ENCODE data around the gene RPS16. TPM values are rescaled to one million over a fixed set of nuclear protein-coding genes. Genes with fewer than 3 reads are reported as not detected.
A peak's percentile ranks its signal among the peaks of the same experiment; 100 is the strongest.
"Not testable (repeated sequence)": the region's sequence is repeated elsewhere in the genome, so short reads cannot be mapped to it uniquely, and the experiment has no call there.

The RPS16 gene
- total and polyA plus RNA-seq, 5 donors, result 1,282 to 1,746 (median 1,502) TPM

GRCh38 chr19:39473443-39473960 lies 37.8 kb upstream of the RPS16 start:
- no peak overlapping the region for H3K27ac ChIP-seq (ENCODE audit: low read length)
- intact Hi-C loops (cut with DNase I), result loop anchor here in 1 of 4 donors (5.0 kb wide), 1 partner anchor 59 kb away; the partner anchor contains the start of gene EID2B
- whole genome bisulfite sequencing, result 80% methylated on average over 11 of the region's 11 CpGs
- no peaks in the 10 kb centered on the region for H3K9me3 ChIP-seq (ENCODE audit: control insufficient read depth, low read length)
- no peak for ATAC-seq
- no peaks in the 10 kb centered on the region for H3K27me3 ChIP-seq (ENCODE audit: control insufficient read depth, insufficient read depth)
- no peaks in the 10 kb centered on the region for H3K4me1 ChIP-seq (ENCODE audit: control insufficient read depth, insufficient read depth, low read length)
- no peak for DNase-seq
- no peak overlapping the region for H3K4me3 ChIP-seq (ENCODE audit: low read length)

GRCh38 chr19:39472746-39473442 lies 37.1 kb upstream of the RPS16 start:
- ATAC-seq, result peak in 1 of 2 donors; percentile 3
- H3K4me1 ChIP-seq (ENCODE audit: control insufficient read depth, insufficient read depth, low read length), result no peaks in the 10 kb centered on the region
- 89% methylated on average over 32 of the region's 32 CpGs for WGBS

GRCh38 chr19:39471756-39472536 lies 36.2 kb upstream of the RPS16 start:
- H3K9me3 ChIP-seq (ENCODE audit: control insufficient read depth, low read length), result no peaks in the 10 kb centered on the region
- no peak for DNase-seq
- 85% methylated on average over 8 of the region's 8 CpGs for WGBS
- no peaks in the 10 kb centered on the region for H3K27me3 ChIP-seq (ENCODE audit: control insufficient read depth, insufficient read depth)
- intact Hi-C loops (cut with DNase I), result loop anchor here in 1 of 4 donors (5.0 kb wide), 1 partner anchor 60 kb away; the partner anchor contains the start of gene EID2B
- no peak for ATAC-seq
- H3K4me1 ChIP-seq (ENCODE audit: control insufficient read depth, insufficient read depth, low read length), result no peaks in the 10 kb centered on the region
- no peak overlapping the region for H3K27ac ChIP-seq (ENCODE audit: low read length)
- no peak overlapping the region for H3K4me3 ChIP-seq (ENCODE audit: low read length)

More at GRCh38 chr19:39472746-39473442, 37.1 kb upstream of the RPS16 start:
- Histone ChIP-seq H3K9me3 (ENCODE audit: control insufficient read depth, low read length) (no peaks in the 10 kb centered on the region), H3K4me3 (ENCODE audit: low read length) (no peak overlapping the region), H3K27ac (ENCODE audit: low read length) (no peak overlapping the region), H3K27me3 (ENCODE audit: control insufficient read depth, insufficient read depth) (no peaks in the 10 kb centered on the region)
- peak in 1 of 3 donors; percentile 61 for DNase-seq
- intact Hi-C loops (cut with DNase I), result loop anchor here in 1 of 4 donors (5.0 kb wide), 1 partner anchor 59 kb away; the partner anchor contains the start of gene EID2B

GRCh38 chr19:39470724-39471339 lies 35.1 kb upstream of the RPS16 start:
- Histone ChIP-seq H3K9me3 (ENCODE audit: control insufficient read depth, low read length) (no peaks in the 10 kb centered on the region), H3K27ac (ENCODE audit: low read length) (no peak overlapping the region), H3K4me3 (ENCODE audit: low read length) (no peak overlapping the region), H3K27me3 (ENCODE audit: control insufficient read depth, insufficient read depth) (no peaks in the 10 kb centered on the region), H3K4me1 (ENCODE audit: control insufficient read depth, insufficient read depth, low read length) (no peaks in the 10 kb centered on the region)
- 87% methylated on average over 7 of the region's 7 CpGs for WGBS
- ATAC-seq (no peak), DNase-seq (peak in 1 of 3 donors; percentile 30)
- intact Hi-C loops (cut with DNase I), result loop anchor here in 1 of 4 donors (5.0 kb wide), 1 partner anchor 61 kb away; the partner anchor contains the start of gene EID2B

GRCh38 chr19:39469567-39469966 lies 33.8 kb upstream of the RPS16 start:
- Histone ChIP-seq H3K4me3 (ENCODE audit: low read length) (no peak overlapping the region), H3K27ac (ENCODE audit: low read length) (no peak overlapping the region), H3K27me3 (ENCODE audit: control insufficient read depth, insufficient read depth) (no peaks in the 10 kb centered on the region), H3K4me1 (ENCODE audit: control insufficient read depth, insufficient read depth, low read length) (no peaks in the 10 kb centered on the region), H3K9me3 (ENCODE audit: control insufficient read depth, low read length) (no peaks in the 10 kb centered on the region)
- intact Hi-C loops (cut with DNase I), result loop anchor here in 1 of 4 donors (10.0 kb wide), 1 partner anchor 205 kb away; no protein-coding TSS in a partner anchor
- WGBS, result 89% methylated on average over 6 of the region's 6 CpGs
- ATAC-seq, result no peak
- DNase-seq, result no peak

- Histone ChIP-seq H3K27me3 (ENCODE audit: control insufficient read depth, insufficient read depth) (no peaks in the 10 kb centered on the region), H3K9me3 (ENCODE audit: control insufficient read depth, low read length) (no peaks in the 10 kb centered on the region), H3K4me1 (ENCODE audit: control insufficient read depth, insufficient read depth, low read length) (no peaks in the 10 kb centered on the region), H3K27ac (ENCODE audit: low read length) (no peak overlapping the region), H3K4me3 (ENCODE audit: low read length) (no peak overlapping the region)
- DNase-seq (no peak), ATAC-seq (no peak)
- 90% methylated on average over 11 of the region's 11 CpGs for WGBS
- intact Hi-C loops (cut with DNase I), result loop anchor here in 1 of 4 donors (10.0 kb wide), 1 partner anchor 206 kb away; no protein-coding TSS in a partner anchor
These were observed 33.3 kb upstream of the RPS16 start for GRCh38 chr19:39469036-39469435.

GRCh38 chr19:39467941-39468340 lies 32.2 kb upstream of the RPS16 start:
- H3K9me3 ChIP-seq (ENCODE audit: control insufficient read depth, low read length), result no peaks in the 10 kb centered on the region
- H3K4me1 ChIP-seq (ENCODE audit: control insufficient read depth, insufficient read depth, low read length), result no peaks in the 10 kb centered on the region
- H3K27me3 ChIP-seq (ENCODE audit: control insufficient read depth, insufficient read depth), result no peaks in the 10 kb centered on the region
- intact Hi-C loops (cut with DNase I), result loop anchor here in 1 of 4 donors (10.0 kb wide), 1 partner anchor 207 kb away; no protein-coding TSS in a partner anchor
- H3K4me3 ChIP-seq (ENCODE audit: low read length), result no peak overlapping the region
- H3K27ac ChIP-seq (ENCODE audit: low read length), result no peak overlapping the region
- WGBS, result 97% methylated on average over 7 of the region's 7 CpGs
- ATAC-seq (no peak), DNase-seq (no peak)

GRCh38 chr19:39465956-39466747 lies 30.4 kb upstream of the RPS16 start:
- H3K4me1 ChIP-seq (ENCODE audit: control insufficient read depth, insufficient read depth, low read length), result no peaks in the 10 kb centered on the region
- WGBS, result 94% methylated on average over 18 of the region's 18 CpGs
- ATAC-seq, result no peak

GRCh38 chr19:39463403-39463802 lies 27.7 kb upstream of the RPS16 start:
- intact Hi-C loops (cut with DNase I), result loop anchor here in 1 of 4 donors (10.0 kb wide), 1 partner anchor 211 kb away; no protein-coding TSS in a partner anchor
- H3K27me3 ChIP-seq (ENCODE audit: control insufficient read depth, insufficient read depth), result no peaks in the 10 kb centered on the region
- DNase-seq (no peak), ATAC-seq (no peak)
- WGBS, result 90% methylated on average over 3 of the region's 3 CpGs
- H3K9me3 ChIP-seq (ENCODE audit: control insufficient read depth, low read length), result no peaks in the 10 kb centered on the region
- H3K4me1 ChIP-seq (ENCODE audit: control insufficient read depth, insufficient read depth, low read length), result no peaks in the 10 kb centered on the region
- H3K4me3 ChIP-seq (ENCODE audit: low read length), result no peak overlapping the region
- no peak overlapping the region for H3K27ac ChIP-seq (ENCODE audit: low read length)

More at GRCh38 chr19:39465956-39466747, 30.4 kb upstream of the RPS16 start:
- intact Hi-C loops (cut with DNase I), result loop anchor here in 1 of 4 donors (10.0 kb wide), 1 partner anchor 209 kb away; no protein-coding TSS in a partner anchor
- no peak overlapping the region for H3K27ac ChIP-seq (ENCODE audit: low read length)
- no peaks in the 10 kb centered on the region for H3K9me3 ChIP-seq (ENCODE audit: control insufficient read depth, low read length)
- DNase-seq, result no peak
- H3K27me3 ChIP-seq (ENCODE audit: control insufficient read depth, insufficient read depth), result no peaks in the 10 kb centered on the region
- no peak overlapping the region for H3K4me3 ChIP-seq (ENCODE audit: low read length)

GRCh38 chr19:39451257-39451656 lies 15.5 kb upstream of the RPS16 start:
- intact Hi-C loops (cut with DNase I); H3K27me3 ChIP-seq (ENCODE audit: control insufficient read depth, insufficient read depth); H3K9me3 ChIP-seq (ENCODE audit: control insufficient read depth, low read length); H3K4me3 ChIP-seq (ENCODE audit: low read length); DNase-seq; H3K27ac ChIP-seq (ENCODE audit: low read length); ATAC-seq; H3K4me1 ChIP-seq (ENCODE audit: control insufficient read depth, insufficient read depth, low read length): not testable (repeated sequence)
- 95% methylated on average over 8 of the region's 8 CpGs for WGBS
